Hematopoietic multipotent progenitor cell treated with erythropoietin and hydrocortisone succinate and interleukin-3 and kit ligand, for 15 days (in vitro differentiated cells): ENCODE data around the gene SPECC1L.

Source experiments
- DNase-seq: peaks from one replicate; pipeline ENCODE4 v3.0.0-alpha.2; 2015; ENCODE audit warnings: low spot score

The SPECC1L gene

DNA sequence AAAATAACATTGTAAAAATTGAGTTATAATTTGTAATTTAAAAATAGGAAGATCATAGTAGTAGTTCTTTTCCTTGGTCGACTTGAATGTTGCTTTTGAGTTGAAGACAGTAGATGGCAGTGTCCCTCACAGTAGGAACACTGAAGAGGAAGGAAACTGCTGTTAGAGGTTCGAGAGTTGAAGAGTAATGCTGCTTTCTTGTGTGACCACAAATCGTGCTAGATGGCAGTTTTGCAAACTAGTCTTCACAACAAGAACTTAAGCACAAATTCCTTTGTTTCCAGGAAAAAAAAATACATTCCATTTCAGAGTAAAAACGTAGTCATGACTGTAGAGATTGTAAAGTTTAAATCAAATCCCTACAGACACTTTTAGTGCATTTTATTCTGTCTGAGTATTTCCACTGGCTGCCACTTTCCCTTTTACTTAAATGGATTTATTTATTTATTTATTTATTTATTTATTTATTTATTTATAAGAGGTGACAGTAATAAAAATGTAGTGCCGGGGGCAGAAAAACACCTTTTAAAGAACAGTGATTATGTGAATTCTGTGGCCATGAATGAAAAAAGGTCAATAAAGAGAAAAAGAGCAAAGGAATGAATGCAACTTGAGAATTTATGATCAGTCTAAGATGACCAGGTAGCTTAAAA lies 54.6 kb downstream of the SPECC1L start:
- peak; percentile 20 for DNase-seq

DNA sequence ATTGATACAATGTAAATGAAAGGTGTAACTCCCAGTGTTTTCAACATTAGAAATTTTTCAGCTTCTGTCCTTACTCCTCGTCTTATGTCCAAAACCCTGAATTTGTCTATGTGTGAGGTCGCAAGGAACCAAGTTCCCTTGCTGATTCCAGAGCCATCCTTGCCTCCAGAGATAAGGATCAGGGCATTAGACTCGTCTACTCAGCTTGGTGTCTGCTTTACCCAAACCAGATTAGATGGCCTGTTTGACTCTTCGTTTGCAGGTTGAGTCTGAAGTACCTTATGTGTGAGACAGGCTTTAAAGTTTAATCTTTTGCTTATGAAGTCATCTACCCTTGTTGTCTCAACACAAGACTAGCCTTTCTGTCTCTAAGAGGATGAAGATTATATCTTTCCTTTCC lies 55.6 kb downstream of the SPECC1L start:
- no peak for DNase-seq

GRCh38 chr22:24327832-24328231 lies 57.2 kb downstream of the SPECC1L start:
- DNase-seq: no peak

- no peak for DNase-seq
Observed at GRCh38 chr22:24329453-24329852, 58.8 kb downstream of the SPECC1L start.

DNA sequence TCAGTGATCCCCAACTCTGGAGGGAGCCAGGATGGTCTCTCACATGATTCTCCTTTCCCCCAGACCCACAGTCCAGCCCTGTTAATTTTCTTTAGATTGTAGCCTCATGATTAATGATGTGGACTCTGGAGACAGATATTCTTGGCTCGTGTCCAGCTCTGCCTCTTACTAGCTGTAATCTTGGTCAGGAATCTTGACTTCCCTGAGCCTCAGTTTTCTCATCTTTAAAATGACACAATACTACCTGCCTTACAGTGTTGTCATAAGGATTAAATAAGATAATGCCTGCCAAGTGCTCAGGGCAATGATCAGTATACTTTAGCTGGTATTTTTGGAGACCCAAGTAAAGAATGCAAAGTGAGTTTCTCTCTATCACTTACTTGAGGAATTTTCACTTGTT lies 60.0 kb downstream of the SPECC1L start:
- peak; percentile 23 for DNase-seq

DNA sequence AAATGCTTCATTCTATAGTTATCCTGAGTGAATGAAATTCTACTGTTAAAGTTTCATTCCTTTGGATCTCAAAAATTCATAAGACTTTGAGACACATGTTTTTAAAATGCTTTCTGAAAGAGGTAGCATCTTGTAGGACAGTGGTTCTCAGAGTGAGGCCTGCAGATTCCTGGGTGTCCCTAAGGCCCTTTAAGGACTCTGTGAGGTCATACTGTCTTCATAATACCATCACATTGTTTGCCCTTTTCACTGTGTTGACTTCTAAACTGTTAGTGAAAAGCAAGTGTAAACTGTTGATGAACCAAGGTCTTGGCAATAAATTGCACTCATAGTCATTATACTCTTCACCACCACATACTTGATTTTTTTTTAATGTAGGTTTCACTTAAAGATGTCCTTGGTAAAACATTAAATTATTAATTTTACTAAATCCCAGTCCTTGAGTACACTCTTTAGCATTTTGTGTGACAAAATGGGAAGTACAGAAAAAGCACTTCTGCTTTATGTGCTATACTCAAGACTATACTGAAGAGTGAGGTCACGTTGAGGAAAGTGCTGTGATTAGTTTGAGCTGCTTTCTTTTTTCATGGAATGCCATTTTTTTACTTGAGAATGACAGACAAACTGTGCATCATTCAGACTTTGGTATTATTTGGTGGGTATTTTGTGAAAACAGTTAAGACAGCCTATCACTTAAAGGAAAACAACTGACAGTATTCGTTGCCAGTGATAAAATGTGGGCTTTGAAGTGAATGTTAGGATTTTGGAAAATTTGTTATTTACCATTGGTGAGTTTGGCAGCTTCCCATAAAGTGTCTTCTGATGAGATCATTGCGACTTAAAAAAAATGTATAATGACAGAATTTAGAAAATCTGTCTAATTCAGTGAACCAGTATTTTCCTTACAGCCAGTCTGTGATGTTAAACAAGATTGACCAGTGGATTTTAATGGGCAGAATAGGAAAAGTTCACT lies 61.1 kb downstream of the SPECC1L start:
- no peak for DNase-seq

- no peak for DNase-seq
Observed at GRCh38 chr22:24333301-24333700, 62.7 kb downstream of the SPECC1L start.

GRCh38 chr22:24335496-24335895 lies 64.9 kb downstream of the SPECC1L start:
- no peak for DNase-seq

DNA sequence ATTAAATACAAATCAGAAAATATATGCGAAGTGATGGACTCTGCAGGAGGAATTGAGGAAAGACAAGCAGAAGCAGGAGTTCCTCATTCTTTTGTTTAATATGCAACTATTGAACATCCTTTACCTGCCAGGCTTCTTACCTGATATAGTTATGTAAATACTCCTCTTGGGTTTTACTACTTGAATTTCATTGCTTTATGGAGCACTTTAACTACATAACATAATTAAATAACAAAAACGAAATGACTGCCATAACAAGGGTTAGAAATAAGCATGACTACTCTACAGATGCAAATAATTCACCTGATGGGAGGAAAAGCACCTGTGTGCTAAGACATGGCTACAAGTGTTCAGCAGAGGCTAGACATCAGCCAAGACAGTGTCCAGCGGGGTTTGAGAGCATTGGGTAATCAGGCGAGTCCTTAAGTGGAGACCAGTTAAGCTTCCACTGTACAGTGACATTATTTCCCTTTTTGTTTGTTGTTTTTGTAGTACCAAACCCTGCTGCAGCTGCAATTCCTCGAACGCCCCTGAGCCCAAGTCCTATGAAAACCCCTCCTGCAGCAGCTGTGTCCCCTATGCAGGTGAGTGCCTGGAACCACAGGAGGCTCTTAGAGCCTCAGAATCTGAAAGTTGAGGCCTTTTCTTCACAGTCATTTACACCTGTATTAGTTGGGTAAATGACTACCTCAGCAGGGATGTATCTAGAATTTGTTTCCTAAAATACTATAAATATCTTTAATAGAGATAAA lies 67.4 kb downstream of the SPECC1L start:
- no peak for DNase-seq

DNA sequence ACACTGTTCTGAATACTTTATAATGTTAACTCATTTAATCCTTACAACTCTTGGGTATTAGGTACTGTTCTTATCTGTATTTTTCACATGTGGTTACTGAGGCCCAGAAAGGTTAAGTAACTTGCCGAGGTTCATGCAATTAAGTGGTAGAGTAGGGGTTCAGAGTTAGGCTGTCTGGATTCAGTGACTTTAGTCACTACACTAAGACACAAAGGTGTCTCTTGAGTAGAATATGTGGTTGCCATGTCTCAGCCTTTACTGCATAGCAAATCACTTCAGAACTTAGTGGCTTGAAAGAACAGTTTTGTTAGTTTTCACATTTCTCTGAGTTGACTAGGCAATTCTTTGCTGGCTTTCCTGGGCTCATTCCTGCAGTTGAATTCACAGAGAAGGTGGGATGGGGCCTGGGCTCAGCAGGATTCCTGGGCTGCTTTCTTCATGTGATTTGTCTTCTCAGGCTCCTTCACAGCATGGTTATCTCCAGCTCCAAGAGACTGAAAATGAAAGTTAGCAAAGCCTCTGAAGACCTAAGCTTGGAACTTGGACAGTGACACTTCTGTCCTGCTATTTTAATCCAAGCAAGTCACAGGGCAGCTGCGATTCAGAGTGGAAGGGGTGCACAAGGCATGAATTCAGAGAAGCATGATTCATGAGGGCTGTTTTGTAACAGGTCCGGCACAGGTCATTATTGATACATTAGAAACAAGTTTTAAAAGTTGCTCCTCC lies 68.3 kb downstream of the SPECC1L start:
- DNase-seq: no peak

DNA sequence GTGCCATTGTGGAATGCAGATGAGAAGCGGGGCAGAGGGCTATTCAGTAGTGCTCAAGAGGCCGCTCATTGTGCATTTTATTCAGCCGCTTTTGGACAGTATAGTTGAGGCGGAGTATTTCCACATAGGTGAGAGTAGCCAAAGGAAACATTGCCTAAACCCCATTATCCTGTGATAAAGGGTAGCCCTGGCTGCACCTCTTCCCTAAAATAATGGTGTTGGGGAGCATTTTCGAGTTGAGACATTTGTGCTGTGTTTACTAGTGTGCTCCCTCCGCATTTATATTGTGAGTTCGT lies 68.8 kb downstream of the SPECC1L start:
- no peak for DNase-seq

DNA sequence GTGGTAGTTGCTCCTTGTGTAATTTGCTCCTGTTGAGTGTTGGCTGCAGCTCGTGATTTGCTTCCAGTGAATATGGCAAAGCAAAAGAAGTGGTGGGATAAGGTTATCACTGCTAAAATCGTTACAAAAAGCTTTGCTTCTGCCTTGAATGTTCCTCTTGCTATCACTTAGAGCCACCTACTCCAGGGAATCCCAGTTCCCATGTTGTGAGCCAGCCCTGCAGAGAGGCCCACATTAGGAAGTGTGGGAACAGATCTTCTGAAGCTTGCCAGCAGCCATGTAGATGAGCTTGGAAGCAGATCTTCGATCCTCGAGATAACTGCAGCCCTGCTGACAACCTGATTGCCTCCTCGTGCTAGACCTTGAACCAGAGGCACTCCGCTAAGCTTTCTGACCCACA lies 71.0 kb downstream of the SPECC1L start:
- DNase-seq: no peak

GRCh38 chr22:24350627-24351026 lies 80.0 kb downstream of the SPECC1L start:
- DNase-seq: no peak

GRCh38 chr22:24353121-24353520 lies 82.5 kb downstream of the SPECC1L start:
- no peak for DNase-seq

- no peak for DNase-seq
Observed at GRCh38 chr22:24355574-24355973, 84.9 kb downstream of the SPECC1L start.

DNA sequence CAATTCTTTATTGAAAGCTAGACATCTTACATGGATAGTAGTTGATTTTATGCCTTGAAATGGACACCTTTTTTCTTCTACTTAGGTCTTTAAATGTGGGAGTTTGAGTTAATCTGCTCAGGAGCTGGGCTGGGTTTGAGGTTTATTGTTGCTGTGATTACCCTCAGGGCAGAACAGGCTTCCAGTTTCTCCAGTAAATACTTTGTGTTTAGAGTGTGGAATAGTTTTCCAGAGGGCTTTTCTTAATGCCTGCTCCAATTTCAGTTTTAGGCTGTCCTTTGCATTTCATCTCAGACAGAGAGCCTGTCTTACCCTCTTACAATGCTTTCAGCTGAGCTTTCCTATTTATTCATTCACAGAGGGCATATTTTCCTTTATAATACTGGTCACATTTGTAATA lies 86.9 kb downstream of the SPECC1L start:
- no peak for DNase-seq

DNA sequence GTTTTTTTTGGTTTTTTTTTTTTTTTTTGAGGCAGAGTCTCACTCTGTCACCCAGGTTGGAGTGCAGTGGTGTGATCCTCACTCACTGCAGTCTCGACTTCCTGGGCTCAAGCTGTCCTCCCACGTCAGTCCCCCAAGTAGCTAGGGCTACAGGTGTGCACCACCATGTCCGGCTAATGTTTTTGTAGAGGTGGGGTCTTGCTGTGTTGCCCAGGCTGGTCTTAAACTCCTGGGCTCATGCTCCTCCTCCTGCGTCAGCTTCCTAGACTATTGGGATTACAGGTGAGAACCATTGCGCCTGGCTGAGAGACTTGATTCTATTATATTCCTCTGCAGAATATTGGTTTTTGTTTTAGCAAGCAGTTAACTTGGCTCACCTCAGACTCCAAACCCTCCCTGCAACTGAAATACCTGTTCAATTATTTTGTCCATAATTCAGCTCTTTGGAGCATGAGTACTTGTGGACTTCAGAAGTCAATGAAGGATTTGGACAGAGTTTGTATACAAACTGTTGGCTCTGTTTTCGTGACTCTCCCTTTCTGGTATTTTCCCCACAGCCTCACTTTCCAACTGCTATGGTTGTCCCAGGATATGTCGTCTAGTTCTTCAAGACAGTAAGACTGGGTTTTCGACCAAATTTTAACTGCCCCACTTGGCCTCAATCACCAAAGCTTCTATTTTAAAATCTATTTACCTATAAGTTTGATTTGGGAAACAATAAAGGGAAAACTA lies 87.6 kb downstream of the SPECC1L start:
- no peak for DNase-seq

- no peak for DNase-seq
Observed at GRCh38 chr22:24359452-24360120, 89.0 kb downstream of the SPECC1L start.

GRCh38 chr22:24361976-24362646 lies 91.5 kb downstream of the SPECC1L start:
- no peak for DNase-seq

- DNase-seq: no peak
Observed at GRCh38 chr22:24363243-24363642, 92.6 kb downstream of the SPECC1L start.
